HG03060 (cell line): ENCODE measurements around the gene THOP1.
A peak's percentile ranks its signal among the peaks of the same experiment; 100 is the strongest.
"Not testable (repeated sequence)": the region's sequence is repeated elsewhere in the genome, so short reads cannot be mapped to it uniquely, and the experiment has no call there.

Experiments
- ATAC-seq: cut with Tn5 transposase; IDR thresholded peaks from one replicate; pipeline ENCODE4 v1.9.1; 2021; ENCODE audit warnings: low read depth, moderate number of reproducible peaks; ENCODE audit not compliant: unreplicated experiment

The THOP1 gene

DNA sequence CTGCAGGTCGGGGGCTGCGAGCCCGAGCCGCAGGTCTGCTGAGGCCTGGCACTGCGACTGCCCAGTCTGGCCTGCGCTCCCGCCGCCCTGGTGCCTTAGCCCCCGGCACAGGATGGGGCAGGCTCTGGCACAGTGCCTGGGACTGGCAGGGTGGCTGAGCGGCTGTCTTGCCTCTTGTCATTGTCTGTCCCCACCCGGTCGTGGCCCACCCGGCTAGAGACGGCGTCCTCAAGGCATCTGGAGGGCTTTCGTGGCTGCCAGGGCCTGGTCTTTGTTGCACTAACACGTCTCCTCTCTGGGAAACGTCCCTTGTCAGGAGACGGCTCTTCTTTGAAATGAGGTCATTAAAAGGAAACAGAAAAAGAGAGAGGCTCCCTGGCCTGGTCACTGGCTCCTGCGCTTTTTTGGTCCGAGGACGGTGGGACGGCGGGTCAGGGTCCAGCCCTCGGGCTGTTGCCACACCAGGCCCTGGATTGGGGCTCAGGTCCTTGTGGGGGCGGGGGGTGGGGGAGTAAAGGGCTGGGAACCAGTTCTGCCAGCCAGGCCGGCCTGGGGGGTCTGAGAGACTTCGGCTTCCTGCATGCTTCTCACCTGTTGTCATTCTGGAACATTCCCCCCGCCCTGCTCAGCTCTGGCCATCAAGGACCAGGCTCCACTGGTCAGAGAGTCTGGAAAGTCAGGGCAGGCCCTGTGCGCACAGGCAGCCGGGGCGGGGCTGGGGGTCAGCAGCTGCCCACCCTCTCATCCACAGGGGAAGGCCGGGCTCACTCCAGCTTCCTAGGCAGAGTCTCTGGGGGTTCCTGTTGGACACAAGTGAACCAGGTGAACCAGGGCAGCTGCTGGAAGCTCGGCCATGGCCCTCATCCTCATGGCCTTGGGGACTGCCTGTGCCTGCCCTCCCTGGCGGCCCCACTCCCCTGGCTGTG, 28.2 kb downstream of the THOP1 start:
- no peak for ATAC-seq

DNA sequence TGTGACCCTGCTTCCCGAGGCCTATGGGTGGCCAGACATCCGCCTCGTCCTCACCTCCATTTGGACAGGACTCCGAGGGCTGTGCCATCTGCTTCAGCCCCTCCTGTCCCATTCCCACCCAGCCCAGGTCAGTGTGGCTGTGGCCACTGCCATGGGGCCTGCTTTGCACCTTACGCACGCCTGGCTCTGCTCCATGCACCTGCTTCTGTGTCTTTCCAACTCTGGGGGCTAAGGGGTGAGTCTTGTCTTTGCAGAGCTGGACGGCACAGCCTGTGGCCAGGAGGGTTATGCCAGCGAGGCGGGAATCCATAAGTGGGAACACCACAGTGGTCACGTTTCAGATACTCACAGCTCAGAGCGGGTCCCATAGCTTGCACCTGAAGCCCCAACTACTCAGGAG, 29.1 kb downstream of the THOP1 start:
- ATAC-seq = no peak

GRCh38 chr19:2815191-2815614, 29.9 kb downstream of the THOP1 start:
- no peak for ATAC-seq

- no peak for ATAC-seq
Observed at GRCh38 chr19:2815923-2816322, 30.6 kb downstream of the THOP1 start.

GRCh38 chr19:2816641-2817040, 31.3 kb downstream of the THOP1 start:
- ATAC-seq = no peak

GRCh38 chr19:2817237-2817829, 32.0 kb downstream of the THOP1 start:
- ATAC-seq = not testable (repeated sequence)

DNA sequence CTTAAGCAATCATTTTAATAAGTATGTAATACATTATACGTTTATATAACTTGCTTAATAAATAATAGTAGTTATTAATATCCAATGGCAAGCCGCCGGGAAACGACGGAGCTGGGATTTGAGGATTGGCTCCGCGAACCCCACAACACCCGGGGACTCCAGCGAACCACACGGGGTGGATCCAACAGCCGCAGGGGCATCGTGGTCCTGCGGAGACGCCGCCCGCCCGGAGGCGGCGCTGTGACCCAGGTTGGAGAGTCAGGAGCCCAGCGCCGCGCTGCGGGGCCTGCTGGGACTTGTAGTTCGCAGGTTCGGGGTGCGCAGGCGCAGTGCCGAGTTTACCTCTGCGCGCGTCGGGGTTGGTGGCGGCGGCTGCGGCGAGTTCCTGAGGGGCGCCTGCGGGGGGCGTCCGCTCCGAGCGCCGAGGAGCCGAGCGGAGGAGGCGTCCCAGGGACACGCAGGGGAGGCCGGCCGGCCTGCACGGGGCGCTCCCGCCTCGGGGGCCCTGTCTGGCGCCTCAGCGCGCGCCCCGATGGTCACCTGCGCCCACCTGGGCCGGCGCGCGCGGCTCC, 34.3 kb downstream of the THOP1 start, which contains the start of gene ZNF554:
Gene ZNF554, plus strand, starts transcription at position 329 of the 572 bp plus-strand sequence. Its CDS starts 204 bp downstream, at position 533.
- peak; percentile 74 for ATAC-seq

- no peak for ATAC-seq
Observed at GRCh38 chr19:2820112-2820702, 34.9 kb downstream of the THOP1 start.

DNA sequence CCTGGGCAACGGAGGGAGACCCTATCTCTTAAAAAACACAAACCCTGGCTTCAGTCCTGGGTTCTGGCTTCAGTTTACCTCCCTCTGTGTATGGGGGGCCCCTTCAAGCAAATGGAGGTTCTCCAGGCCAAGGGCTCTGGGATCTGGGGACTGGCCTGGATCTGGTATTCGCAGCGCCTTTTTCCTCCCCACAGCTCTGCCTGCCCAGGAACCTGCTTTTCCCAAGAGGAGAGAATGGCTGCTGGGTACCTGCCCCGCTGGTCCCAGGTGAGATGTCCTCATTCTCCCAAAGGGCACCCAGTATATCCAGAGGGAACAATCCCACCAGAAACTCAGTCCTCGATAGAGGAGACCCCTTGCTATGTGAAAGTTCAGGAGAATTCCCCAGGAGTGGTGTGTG, 37.5 kb downstream of the THOP1 start:
- ATAC-seq = no peak

DNA sequence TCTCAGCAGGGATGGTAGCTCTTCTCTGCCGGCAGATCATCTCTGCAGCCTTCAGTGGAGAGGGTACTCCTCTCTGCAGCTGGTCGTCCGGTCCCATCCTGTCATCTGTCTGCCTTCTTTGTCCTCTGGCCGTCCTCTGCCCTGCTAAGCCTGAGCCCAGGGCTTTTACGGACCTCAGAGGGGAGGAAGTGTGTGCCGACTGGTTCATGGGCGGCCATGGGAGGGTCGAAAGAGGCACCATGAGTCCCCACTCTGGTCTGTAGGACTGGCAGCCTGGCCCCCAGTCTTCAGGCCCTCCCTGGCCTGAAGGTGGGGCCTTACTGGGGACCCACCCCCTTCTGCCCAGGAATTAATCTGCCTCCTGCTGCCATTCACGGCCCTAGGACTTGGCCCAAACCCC, 38.3 kb downstream of the THOP1 start:
- no peak for ATAC-seq

GRCh38 chr19:2824129-2824528, 38.8 kb downstream of the THOP1 start:
- ATAC-seq = no peak

- ATAC-seq = no peak
Observed at GRCh38 chr19:2827022-2827421, 41.7 kb downstream of the THOP1 start.

DNA sequence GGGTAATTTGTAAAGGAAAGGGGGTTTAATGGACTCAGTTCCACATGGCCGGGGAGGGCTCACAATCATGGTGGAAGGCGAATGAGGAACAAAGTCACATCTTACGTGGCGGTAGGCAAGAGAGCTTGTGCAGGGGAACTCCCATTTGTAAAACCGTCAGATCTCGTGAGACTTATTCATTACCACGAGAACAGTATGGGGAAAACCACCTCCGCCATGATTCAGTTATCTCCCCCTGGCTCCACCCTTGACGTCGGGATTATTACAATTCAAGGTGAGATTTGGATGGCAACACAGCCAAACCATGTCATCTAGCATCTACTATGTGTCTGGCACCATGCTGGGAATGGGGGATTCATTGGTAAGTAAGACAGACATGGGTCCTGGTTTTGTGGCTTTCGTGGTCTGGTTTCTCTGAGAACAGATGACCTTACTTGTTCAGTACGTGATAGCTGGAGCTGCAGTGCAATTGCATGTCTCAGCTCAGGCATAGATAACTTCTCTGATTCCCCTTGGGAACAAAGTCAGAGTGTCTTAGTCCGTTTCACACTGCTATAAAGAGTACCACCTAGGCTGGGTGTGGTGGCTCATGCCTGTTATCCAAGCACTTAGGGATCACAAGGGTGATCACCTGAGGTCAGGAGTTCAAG, 42.7 kb downstream of the THOP1 start:
- no peak for ATAC-seq

- ATAC-seq = no peak
Observed at GRCh38 chr19:2834294-2834871, 49.1 kb downstream of the THOP1 start.

- no peak for ATAC-seq
Observed at GRCh38 chr19:2837430-2837829, 52.1 kb downstream of the THOP1 start.

DNA sequence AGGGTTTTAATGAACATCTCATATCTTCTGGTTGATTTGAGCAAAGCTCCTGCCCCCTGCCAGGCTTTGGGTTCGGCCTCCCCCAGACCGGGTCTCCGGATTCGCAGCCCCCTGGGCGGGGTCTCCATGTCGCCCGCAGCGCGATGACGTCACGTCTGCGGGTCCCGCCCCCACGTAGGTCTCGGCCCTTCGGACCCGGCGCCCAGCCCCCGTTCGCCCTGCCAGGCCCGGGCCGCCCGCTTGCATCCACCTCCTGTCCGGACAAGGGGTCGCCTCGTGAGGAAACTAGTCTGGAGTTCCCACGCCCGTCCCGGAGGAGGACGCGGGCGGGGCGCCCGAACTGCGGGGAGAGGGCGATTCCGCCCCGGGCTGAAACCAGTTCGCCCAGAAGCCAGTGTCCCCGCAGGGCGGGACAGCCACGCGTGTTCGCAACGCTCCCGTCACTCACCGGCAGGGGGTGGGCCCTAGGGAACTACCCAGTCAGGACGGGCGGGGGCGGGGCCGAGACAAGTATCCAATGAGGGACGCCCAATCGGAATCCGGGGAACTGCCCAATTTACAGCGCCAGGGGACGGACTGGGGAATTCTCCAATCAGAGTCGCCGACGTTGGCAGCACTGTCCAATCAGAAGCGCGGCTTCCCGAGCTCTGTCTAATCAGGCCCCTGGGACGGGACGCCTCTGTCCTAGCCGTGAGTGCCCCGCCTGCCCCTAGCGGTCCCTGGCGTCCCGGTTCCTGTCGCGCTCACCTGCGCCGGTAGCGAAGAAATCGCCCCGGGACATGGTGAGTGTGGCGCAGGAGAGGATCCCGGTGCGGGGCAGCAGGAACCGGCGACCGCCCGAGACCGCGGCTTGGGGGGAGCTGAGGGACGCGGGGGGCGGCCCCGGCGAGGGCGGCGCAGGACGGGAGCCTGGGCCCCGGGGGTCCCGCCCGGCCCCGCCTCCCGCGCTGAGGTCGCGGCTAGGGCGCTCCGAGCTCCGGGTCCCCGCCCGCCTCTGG, 55.8 kb downstream of the THOP1 start, which contains the start of gene ZNF555:
Gene ZNF555, plus strand, starts transcription at position 682 of the 998 bp plus-strand sequence. Its CDS starts 98 bp downstream, at position 780.
- peak; percentile 67 for ATAC-seq

GRCh38 chr19:2841855-2842574, 56.7 kb downstream of the THOP1 start:
- ATAC-seq = no peak

DNA sequence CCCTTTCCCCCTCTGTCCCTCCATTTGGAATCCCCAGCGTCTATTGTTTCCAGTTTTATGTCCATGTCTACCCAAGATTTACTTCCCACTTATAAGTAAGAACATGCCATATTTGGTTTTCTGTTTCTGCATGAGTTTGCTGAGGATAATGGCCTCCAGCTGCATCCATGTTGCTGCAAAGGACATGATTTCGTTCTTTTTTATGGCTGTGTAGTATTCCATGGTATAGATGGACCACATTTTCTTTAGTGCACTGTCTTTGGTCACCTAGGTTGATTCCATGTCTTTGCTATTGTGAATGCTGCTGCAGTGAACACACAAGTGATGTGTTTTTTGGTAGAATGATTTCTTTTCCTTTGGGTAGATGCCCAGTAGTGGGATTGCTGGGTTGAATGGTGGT, 59.8 kb downstream of the THOP1 start:
- ATAC-seq = no peak
